HepG2 (cell line): Measurements from ENCODE around the gene CAMK2D. TPM values are rescaled to one million over a fixed set of nuclear protein-coding genes. Genes with fewer than 3 reads are reported as not detected.

Experiments used
- EP300 ChIP-seq, 3 experiments: sonication (generic) in 1 of 3; formaldehyde crosslinking in 1 of 3; IDR thresholded peaks; 2 replicates each; pipeline versions ENCODE4 v1.5.1 to v1.6.1; 2011 to 2020; ENCODE audit warnings: low read depth in 2 of 3, low read length in 2 of 3, borderline replicate concordance in 1 of 3, improper control_type of control experiment in 1 of 3, mild to moderate bottlenecking in 1 of 3, missing genetic modification reagents in 1 of 3, moderate library complexity in 1 of 3
- EZH2 ChIP-seq: conservative IDR thresholded peaks from 2 replicates; pipeline ENCODE4 v1.6.1; 2012; ENCODE audit warnings: mild to moderate bottlenecking, low read depth, low read length, moderate library complexity
- HDAC2 ChIP-seq: sonication (generic); formaldehyde crosslinking; IDR thresholded peaks from 2 replicates; pipeline ENCODE4 v1.4.0; 2020; ENCODE audit warnings: missing genetic modification reagents
- HNF4A ChIP-seq: sonication (generic); formaldehyde crosslinking; IDR thresholded peaks from 2 replicates; pipeline ENCODE4 v1.4.0; 2020; ENCODE audit warnings: missing genetic modification reagents
- HOXD1 ChIP-seq: sonication (generic); formaldehyde crosslinking; IDR thresholded peaks from 2 replicates; pipeline ENCODE4 v1.5.0; 2020; ENCODE audit warnings: missing genetic modification reagents
- MATR3 ChIP-seq: sonication (generic); formaldehyde crosslinking; IDR thresholded peaks from 2 replicates; pipeline ENCODE4 v1.4.0; 2020; ENCODE audit warnings: missing genetic modification reagents
- MAZ ChIP-seq, 2 experiments: sonication (generic) in 1 of 2; formaldehyde crosslinking in 1 of 2; IDR thresholded peaks; 2 replicates each; pipeline versions ENCODE4 v1.5.0 to v1.6.1; 2012 to 2020; ENCODE audit warnings: low read depth in 2 of 2, mild to moderate bottlenecking in 2 of 2, borderline replicate concordance in 1 of 2, improper control_type of control experiment in 1 of 2, low read length in 1 of 2, missing genetic modification reagents in 1 of 2, moderate library complexity in 1 of 2
- NFKBIZ ChIP-seq: IDR thresholded peaks from 2 replicates; pipeline ENCODE4 v1.6.1; 2018; ENCODE audit warnings: missing genetic modification reagents, missing compliant biosample characterization
- PPARG ChIP-seq: conservative IDR thresholded peaks from 2 replicates; pipeline ENCODE4 v1.6.1; 2016; ENCODE audit warnings: missing biosample characterization, missing genetic modification reagents
- SOX13 ChIP-seq, 3 experiments: fragments of 450-650 bp in 1 of 3; sonication (generic) in 1 of 3; formaldehyde crosslinking in 1 of 3; IDR thresholded peaks in 2 of 3; conservative IDR thresholded peaks in 1 of 3; 2 replicates each; pipeline versions ENCODE4 v1.5.0 to v1.6.1; 2016 to 2020; ENCODE audit warnings: antibody characterized with exemption in 1 of 3, mild to moderate bottlenecking in 1 of 3, missing compliant biosample characterization in 1 of 3, missing genetic modification reagents in 1 of 3, moderate library complexity in 1 of 3
- SP1 ChIP-seq, 2 experiments: fragments of 450-650 bp in 1 of 2; sonication (generic) in 1 of 2; formaldehyde crosslinking in 1 of 2; IDR thresholded peaks; 2 replicates each; pipeline versions ENCODE4 v1.4.0 to v1.6.1; 2016 to 2020; ENCODE audit warnings: missing genetic modification reagents in 1 of 2
- ZKSCAN5 ChIP-seq: sonication (generic); formaldehyde crosslinking; IDR thresholded peaks from 2 replicates; pipeline ENCODE4 v1.5.1; 2020; ENCODE audit warnings: mild to moderate bottlenecking, missing genetic modification reagents
- ZNF138 ChIP-seq: sonication (generic); formaldehyde crosslinking; IDR thresholded peaks from 2 replicates; pipeline ENCODE4 v1.5.0; 2020; ENCODE audit warnings: mild to moderate bottlenecking, low read depth, missing genetic modification reagents
- ZNF18 ChIP-seq: sonication (generic); formaldehyde crosslinking; IDR thresholded peaks from 2 replicates; pipeline ENCODE4 v1.8.0; 2022; ENCODE audit warnings: mild to moderate bottlenecking, missing genetic modification reagents; ENCODE audit not compliant: insufficient replicate concordance
- ZNF362 ChIP-seq: sonication (generic); formaldehyde crosslinking; IDR thresholded peaks from 2 replicates; pipeline ENCODE4 v1.4.0; 2020; ENCODE audit warnings: missing genetic modification reagents, mild to moderate bottlenecking, borderline replicate concordance
- ZNF44 ChIP-seq: sonication (generic); formaldehyde crosslinking; IDR thresholded peaks from 2 replicates; pipeline ENCODE4 v1.5.1; 2020; ENCODE audit warnings: mild to moderate bottlenecking, missing genetic modification reagents
- ZNF441 ChIP-seq: sonication (generic); formaldehyde crosslinking; IDR thresholded peaks from 2 replicates; pipeline ENCODE4 v1.7.0; 2021; ENCODE audit warnings: missing genetic modification reagents, borderline replicate concordance
- ZNF609 ChIP-seq: sonication (generic); formaldehyde crosslinking; IDR thresholded peaks from 2 replicates; pipeline ENCODE4 v1.4.0; 2020; ENCODE audit warnings: mild to moderate bottlenecking, missing genetic modification reagents, borderline replicate concordance
- ZNF75D ChIP-seq: sonication (generic); formaldehyde crosslinking; IDR thresholded peaks from 2 replicates; pipeline ENCODE4 v1.8.1; 2023; ENCODE audit warnings: missing genetic modification reagents, mild to moderate bottlenecking, borderline replicate concordance
- ZNF773 ChIP-seq: sonication (generic); formaldehyde crosslinking; IDR thresholded peaks from 2 replicates; pipeline ENCODE4 v1.4.0; 2020; ENCODE audit warnings: missing genetic modification reagents, borderline replicate concordance
- ZNF781 ChIP-seq: sonication (generic); formaldehyde crosslinking; IDR thresholded peaks from 2 replicates; pipeline ENCODE4 v1.5.1; 2020; ENCODE audit warnings: borderline replicate concordance, mild to moderate bottlenecking, missing genetic modification reagents; ENCODE audit errors: not compliant biosample characterization
- polyA plus RNA-seq, 8 experiments: library from polyadenylated mRNA; depleted of rRNA in 3 of 8; stranded (reverse) in 7 of 8; unstranded in 1 of 8; fragments of >200 nt; fragmentation: Illumina TruSeq in 4 of 8; extraction: Trizol in 4 of 8; gene quantifications; 2 replicates each; pipeline versions ENCODE4 v1.2.1 to v1.2.3, GENCODE V29; 2011 to 2016; ENCODE audit warnings: low read depth in 4 of 8, missing spikeins in 1 of 8, mixed read lengths in 1 of 8; ENCODE audit not compliant: insufficient read depth in 1 of 8
- total RNA-seq, 5 experiments: library from RNA; depleted of rRNA; stranded (reverse); fragments of >200 nt; fragmentation: Illumina TruSeq; extraction: Trizol; gene quantifications; 2 replicates each; pipeline ENCODE4 v1.2.3, GENCODE V29; 2016; ENCODE audit warnings: low read depth in 1 of 5

CAMK2D gene
- total and polyA plus RNA-seq, 2 of the 13 experiments (the other 11 are each of a cell fraction or from before 2014, with no cell fraction given) = 18.0 to 65.4 TPM

- TF ChIP-seq HOXD1 (no peak), PPARG (CRISPR knock-in tag) (peak; percentile 20; the same call in 1 of the 2 replicates), MAZ (IDR thresholded peaks at IDR 0.05; ENCODE audit: borderline replicate concordance, low read depth, low read length) (no peak), MAZ (CRISPR knock-in tag; IDR thresholded peaks at IDR 0.05; ENCODE audit: low read depth) (no peak), NFKBIZ (CRISPR knock-in tag) (no peak), ZNF44 (CRISPR knock-in tag) (no peak), ZNF773 (CRISPR knock-in tag) (no peak), ZKSCAN5 (CRISPR knock-in tag) (peak; percentile 91), ZNF18 (CRISPR knock-in tag) (no peak), ZNF441 (CRISPR knock-in tag) (no peak), EP300 (IDR thresholded peaks at IDR 0.05; ENCODE audit: low read depth in 2 of 2, low read length in 2 of 2) (peak in 1 of 2 experiments; percentile 69; a peak in 1 of 4 replicates), EP300 (CRISPR knock-in tag; IDR thresholded peaks at IDR 0.05; ENCODE audit: borderline replicate concordance) (no peak), SP1 (IDR thresholded peaks at IDR 0.05) (no peak), SP1 (CRISPR knock-in tag; IDR thresholded peaks at IDR 0.05) (no peak), ZNF781 (CRISPR knock-in tag) (no peak), ZNF609 (CRISPR knock-in tag) (no peak), SOX13 (IDR thresholded peaks at IDR 0.05) (no peak), SOX13 (CRISPR knock-in tag; conservative IDR thresholded peaks at IDR 0.05 in 1 of 2, IDR thresholded peaks at IDR 0.05 in 1 of 2) (peak in 1 of 2 experiments; percentile 64; a peak in 2 of 4 replicates), ZNF75D (CRISPR knock-in tag) (no peak), HDAC2 (CRISPR knock-in tag) (peak; percentile 30; the same call in 1 of the 2 replicates), EZH2 (no peak), HNF4A (CRISPR knock-in tag) (peak; percentile 85), ZNF138 (CRISPR knock-in tag) (no peak), ZNF362 (CRISPR knock-in tag) (no peak), MATR3 (CRISPR knock-in tag) (no peak)
These were observed 120.5 kb downstream of the CAMK2D start (continued) for GRCh38 chr4:113641025-113641431.
